Activated B cell treated with CpG ODN at 0.5 μM for 24 hours (primary cell): ENCODE data around the gene BSN. TPM values are rescaled to one million over a fixed set of nuclear protein-coding genes. Genes with fewer than 3 reads are reported as not detected.

Experiments
- ATAC-seq: fragments of 200-7000 bp; cut with Tn5 transposase; one replicate; pipeline ENCODE4 v1.10.0; 2021; ENCODE audit warnings: low read depth, mild to moderate bottlenecking, moderate library complexity
- CTCF ChIA-PET: fragments of 350-600 bp; sonication (Branson Sonifier 250); formaldehyde crosslinking; loops from one replicate; lab custom pipeline; 2021; ENCODE audit warnings: antibody characterized with exemption; lab: Charles Lee
- POLR2A ChIA-PET: fragments of 350-600 bp; sonication (Branson Sonifier 250); formaldehyde crosslinking; loops from one replicate; lab custom pipeline; 2021; ENCODE audit warnings: antibody characterized with exemption; lab: Charles Lee
- DNase-seq: peaks from one replicate; pipeline ENCODE4 v3.0.0; 2022
- H3K27ac Mint-ChIP-seq: one replicate; pipeline ENCODE4 v1.8.0; 2020; ENCODE audit warnings: mixed read lengths
- H3K27me3 Mint-ChIP-seq: one replicate; pipeline ENCODE4 v1.8.0; 2021; ENCODE audit warnings: mixed read lengths
- H3K36me3 Mint-ChIP-seq: one replicate; pipeline ENCODE4 v1.8.0; 2021; ENCODE audit warnings: low read depth, mixed read lengths
- H3K4me1 Mint-ChIP-seq: one replicate; pipeline ENCODE4 v1.8.0; 2021; ENCODE audit warnings: mixed read lengths
- H3K4me3 Mint-ChIP-seq: one replicate; pipeline ENCODE4 v1.8.0; 2020; ENCODE audit warnings: mild to moderate bottlenecking, mixed read lengths
- H3K9me3 Mint-ChIP-seq: one replicate; pipeline ENCODE4 v1.8.0; 2020; ENCODE audit warnings: mixed read lengths
- intact Hi-C: fragments of 100-400 bp; cut with micrococcal nuclease; formaldehyde crosslinking; loops from one replicate; pipeline ENCODE4 v1.15.1; 2024
- total RNA-seq: library from RNA; stranded (reverse); gene quantifications from 2 replicates; pipeline ENCODE4 v1.2.3, GENCODE V29; 2022
- TF ChIP-seq, protein P1 (sequence below): fragments of 200-600 bp; IDR thresholded peaks from one replicate; pipeline ENCODE4 v1.8.0; 2022; ENCODE audit warnings: antibody characterized with exemption, mild to moderate bottlenecking

The BSN gene
- total RNA-seq, 1 donor from 2014 or later: 0.69 TPM

DNA sequence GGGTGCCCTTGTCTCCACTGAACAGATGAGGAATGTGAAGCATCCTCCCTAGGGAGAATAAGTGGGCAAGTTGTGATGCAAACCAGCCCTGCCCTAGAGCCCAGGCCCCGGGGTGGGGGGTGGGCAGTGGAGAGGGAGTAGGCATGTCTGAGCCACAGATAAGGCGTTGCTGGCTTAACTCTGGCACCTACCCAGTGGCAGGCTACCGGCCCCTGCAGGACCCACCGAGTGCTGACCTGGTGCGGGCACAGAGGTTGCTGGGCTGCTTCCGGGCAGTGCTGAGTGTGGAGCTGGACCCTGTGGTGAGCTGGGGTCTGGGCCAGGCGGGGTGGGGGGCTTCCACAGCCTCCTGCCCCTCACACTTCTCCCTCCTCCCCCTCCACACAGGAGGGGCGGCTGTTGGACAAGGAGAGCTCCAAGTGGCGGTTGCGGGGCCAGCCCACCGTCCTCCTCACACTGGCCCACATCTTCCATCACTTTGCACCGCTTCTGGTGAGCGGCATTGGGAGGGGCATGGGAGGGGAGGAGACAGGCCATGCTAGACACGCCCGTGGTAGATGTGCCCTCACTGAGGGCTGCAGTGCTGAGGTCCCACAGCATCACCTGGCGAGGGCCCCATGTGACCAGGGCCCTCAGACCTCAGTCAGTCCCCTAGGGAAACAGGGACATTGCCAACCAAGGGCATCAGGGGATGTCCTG, 145.2 kb downstream of the BSN start:
- Mint-ChIP-seq H3K4me1 (no peaks in the 10 kb centered on the region), H3K27me3 (no peaks in the 10 kb centered on the region), H3K27ac (no peak overlapping the region), H3K9me3 (no peaks in the 10 kb centered on the region), H3K4me3 (no peak overlapping the region), H3K36me3 (peaks cover 44% of the 10 kb centered on the region)
- no peak for ATAC-seq
- ChIA-PET CTCF (no interaction called here), POLR2A (no interaction called here)
- no peak for DNase-seq
- intact Hi-C loops: no loop called here
- TF ChIP-seq, protein P1, sequence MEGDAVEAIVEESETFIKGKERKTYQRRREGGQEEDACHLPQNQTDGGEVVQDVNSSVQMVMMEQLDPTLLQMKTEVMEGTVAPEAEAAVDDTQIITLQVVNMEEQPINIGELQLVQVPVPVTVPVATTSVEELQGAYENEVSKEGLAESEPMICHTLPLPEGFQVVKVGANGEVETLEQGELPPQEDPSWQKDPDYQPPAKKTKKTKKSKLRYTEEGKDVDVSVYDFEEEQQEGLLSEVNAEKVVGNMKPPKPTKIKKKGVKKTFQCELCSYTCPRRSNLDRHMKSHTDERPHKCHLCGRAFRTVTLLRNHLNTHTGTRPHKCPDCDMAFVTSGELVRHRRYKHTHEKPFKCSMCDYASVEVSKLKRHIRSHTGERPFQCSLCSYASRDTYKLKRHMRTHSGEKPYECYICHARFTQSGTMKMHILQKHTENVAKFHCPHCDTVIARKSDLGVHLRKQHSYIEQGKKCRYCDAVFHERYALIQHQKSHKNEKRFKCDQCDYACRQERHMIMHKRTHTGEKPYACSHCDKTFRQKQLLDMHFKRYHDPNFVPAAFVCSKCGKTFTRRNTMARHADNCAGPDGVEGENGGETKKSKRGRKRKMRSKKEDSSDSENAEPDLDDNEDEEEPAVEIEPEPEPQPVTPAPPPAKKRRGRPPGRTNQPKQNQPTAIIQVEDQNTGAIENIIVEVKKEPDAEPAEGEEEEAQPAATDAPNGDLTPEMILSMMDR: no peak

DNA sequence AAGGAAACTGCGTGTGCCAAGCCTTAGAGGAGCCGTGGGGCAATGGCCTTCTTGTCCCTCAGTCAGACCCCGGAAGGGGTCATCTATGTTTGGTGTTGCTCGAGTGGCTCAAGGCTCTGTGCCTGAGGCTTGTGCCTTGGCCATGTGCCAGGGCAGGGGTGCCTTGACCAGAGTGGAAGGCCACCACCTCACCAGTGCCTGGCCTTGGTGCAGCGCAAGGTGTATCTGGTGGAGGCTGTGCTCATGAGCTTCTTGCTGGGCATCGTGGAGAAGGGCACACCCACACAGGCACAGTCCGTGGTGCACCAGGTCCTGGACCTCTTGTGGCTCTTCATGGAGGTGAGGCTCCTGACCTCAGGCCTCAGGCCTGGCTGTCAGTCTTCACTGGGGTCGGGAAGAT, 145.7 kb downstream of the BSN start:
- Mint-ChIP-seq H3K36me3 (peaks cover 46% of the 10 kb centered on the region), H3K27ac (no peak overlapping the region)
- CTCF ChIA-PET: no interaction called here

DNA sequence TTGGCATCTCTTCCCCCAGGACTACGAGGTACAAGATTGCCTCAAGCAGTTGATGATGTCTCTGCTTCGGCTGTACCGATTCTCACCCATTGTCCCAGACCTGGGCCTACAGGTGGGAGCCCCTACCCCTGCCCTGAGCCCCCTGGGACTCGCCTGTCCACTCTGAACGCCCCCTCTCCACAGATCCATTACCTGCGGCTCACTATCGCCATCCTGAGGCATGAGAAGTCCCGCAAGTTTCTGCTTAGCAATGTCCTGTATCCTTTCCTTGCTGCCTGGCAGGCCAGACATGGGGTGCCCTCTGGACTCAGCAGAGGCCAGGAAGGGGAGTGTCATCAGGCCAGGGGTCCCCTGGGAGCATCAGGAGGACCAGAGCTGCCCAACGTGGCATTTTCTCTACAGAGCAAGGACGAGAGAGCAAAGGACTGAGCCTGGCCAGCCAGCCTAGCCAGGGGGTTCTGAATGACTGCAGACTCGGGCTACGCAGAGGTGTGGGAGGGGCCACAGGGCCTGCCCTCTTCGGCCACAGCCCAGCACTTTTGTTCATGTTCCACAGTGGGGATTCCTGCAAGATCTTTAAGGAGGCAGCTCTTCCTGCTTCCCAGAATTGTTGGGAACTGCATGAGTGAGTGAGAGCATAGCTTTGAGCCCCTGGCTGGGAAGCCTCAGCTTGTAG, 146.3 kb downstream of the BSN start:
- Mint-ChIP-seq H3K4me1 (no peaks in the 10 kb centered on the region), H3K27ac (no peak overlapping the region), H3K27me3 (no peaks in the 10 kb centered on the region), H3K9me3 (no peaks in the 10 kb centered on the region), H3K4me3 (no peak overlapping the region), H3K36me3 (peaks cover 48% of the 10 kb centered on the region)
- TF ChIP-seq, protein P1: no peak
- CTCF ChIA-PET: interaction anchor here (0.6 to 1.3 kb wide), 3 partner anchors 102 to 494 kb away, joined by 3 to 5 read pairs (median 3); partner anchors contain the start of gene INKA1
- POLR2A ChIA-PET: interaction anchor here (0.6 to 1.5 kb wide), 2 partner anchors 125 to 161 kb away, joined by 3 read pairs; no protein-coding TSS in a partner anchor
- no peak for DNase-seq
- intact Hi-C loops: no loop called here
- no peak for ATAC-seq

More for the DNA sequence above, 145.7 kb downstream of the BSN start:
- Mint-ChIP-seq H3K4me3 (no peak overlapping the region), H3K4me1 (no peaks in the 10 kb centered on the region), H3K9me3 (no peaks in the 10 kb centered on the region), H3K27me3 (no peaks in the 10 kb centered on the region)
- no peak for DNase-seq
- POLR2A ChIA-PET: no interaction called here
- TF ChIP-seq, protein P1: no peak
- no peak for ATAC-seq
- intact Hi-C loops: no loop called here

DNA sequence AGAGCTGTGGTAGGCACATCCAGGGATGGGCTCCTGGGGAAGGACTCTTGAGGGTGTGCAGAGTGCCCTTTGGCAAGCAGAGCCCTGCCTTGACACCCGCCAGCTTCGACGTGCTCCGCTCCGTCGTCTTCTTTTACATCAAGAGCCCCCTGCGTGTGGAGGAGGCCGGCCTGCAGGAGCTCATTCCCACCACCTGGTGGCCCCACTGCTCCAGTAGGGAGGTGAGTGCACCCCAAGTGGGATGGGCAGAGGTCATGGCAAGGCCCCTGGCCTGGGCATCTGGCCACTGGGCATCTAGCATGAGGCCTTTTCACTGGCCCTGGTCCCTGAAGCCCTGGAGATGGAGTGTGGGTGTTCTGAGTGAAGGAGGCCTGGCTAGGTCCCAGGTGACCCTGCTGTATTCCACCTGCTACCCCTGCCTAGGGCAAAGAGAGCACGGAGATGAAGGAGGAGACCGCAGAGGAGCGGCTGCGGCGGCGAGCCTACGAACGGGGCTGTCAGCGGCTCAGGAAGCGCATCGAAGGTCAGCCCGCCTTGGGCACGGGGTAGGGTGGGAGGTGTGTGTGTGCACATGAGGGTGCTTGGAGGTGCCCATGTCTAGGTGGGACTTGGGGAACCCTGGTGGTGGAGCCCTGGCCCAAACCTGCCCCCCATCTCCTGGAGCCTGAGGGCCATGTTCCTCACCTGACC, 147.3 kb downstream of the BSN start:
- Mint-ChIP-seq H3K9me3 (no peaks in the 10 kb centered on the region), H3K36me3 (peaks cover 50% of the 10 kb centered on the region), H3K4me1 (no peaks in the 10 kb centered on the region), H3K27me3 (no peaks in the 10 kb centered on the region), H3K27ac (no peak overlapping the region), H3K4me3 (no peak overlapping the region)
- ATAC-seq (no peak), DNase-seq (no peak)
- ChIA-PET POLR2A (interaction anchor here (0.6 to 1.5 kb wide), 2 partner anchors 124 to 162 kb away, joined by 3 read pairs; no protein-coding TSS in a partner anchor), CTCF (interaction anchor here (0.5 to 1.3 kb wide), 4 partner anchors 102 to 1252 kb away, joined by 3 to 5 read pairs (median 3); partner anchors contain the start of gene INKA1)
- TF ChIP-seq, protein P1: no peak
- intact Hi-C loops: no loop called here
